ENCODE results near the gene PRX.

- no peak for TF ChIP-seq CTCF (conservative IDR thresholded peaks at IDR 0.05)
- no peak for TF ChIP-seq EZH2 (IDR thresholded peaks at IDR 0.05; ENCODE audit: low read depth)
These were observed 26.0 kb downstream of the PRX start for GRCh38 chr19:40387155-40387554.
